HFFc6 (cell line): ENCODE data around the gene PDE4C. TPM values are rescaled to one million over a fixed set of nuclear protein-coding genes. Genes with fewer than 3 reads are reported as not detected.
A peak's percentile ranks its signal among the peaks of the same experiment; 100 is the strongest.

Source experiments
- DNase-seq: peaks from one replicate; pipeline ENCODE4 v3.0.0-alpha.2; 2018
- H3K27ac Mint-ChIP-seq: 2 replicates; pipeline ENCODE4 v1.8.0; 2020; ENCODE audit warnings: mild to moderate bottlenecking, mixed read lengths
- H3K27me3 Mint-ChIP-seq: 2 replicates; pipeline ENCODE4 v1.8.0; 2021; ENCODE audit warnings: mild to moderate bottlenecking, moderate library complexity, mixed read lengths; ENCODE audit not compliant: insufficient read depth
- H3K36me3 Mint-ChIP-seq: 2 replicates; pipeline ENCODE4 v1.8.0; 2021; ENCODE audit warnings: low read depth, mixed read lengths
- H3K4me1 Mint-ChIP-seq: 2 replicates; pipeline ENCODE4 v1.8.0; 2020; ENCODE audit warnings: low read depth, mixed read lengths
- H3K4me3 Mint-ChIP-seq: 2 replicates; pipeline ENCODE4 v1.8.0; 2020; ENCODE audit warnings: mild to moderate bottlenecking, moderate library complexity, mixed read lengths
- H3K9me3 Mint-ChIP-seq: 2 replicates; pipeline ENCODE4 v1.8.0; 2020; ENCODE audit warnings: mild to moderate bottlenecking, mixed read lengths
- CTCF ChIP-seq: fragments of 200-600 bp; sonication (generic); IDR thresholded peaks from 2 replicates; pipeline ENCODE4 v1.5.0; 2021; ENCODE audit warnings: antibody characterized with exemption, mild to moderate bottlenecking
- total RNA-seq, 6 experiments: library from RNA; stranded (reverse); fragmentation: NEBNext Ultra II Directional; extraction: Animal tissue kit (Norgen Biotek cat#: 25700); gene quantifications; 2 replicates in 1 of 6; 3 replicates in 5 of 6; pipeline ENCODE4 v1.2.3, GENCODE V29; 2021

Gene PDE4C
- total RNA-seq, 6 experiments from 2014 or later: 0.14 TPM; not detected in 5

GRCh38 chr19:18219911-18220631 lies 6.2 kb downstream of the PDE4C start:
- H3K27me3 Mint-ChIP-seq: peaks cover 11% of the 10 kb centered on the region
- no peak overlapping the region for H3K4me3 Mint-ChIP-seq
- no peak overlapping the region for H3K27ac Mint-ChIP-seq
- no peak for DNase-seq
- no peaks in the 10 kb centered on the region for H3K9me3 Mint-ChIP-seq
- no peaks in the 10 kb centered on the region for H3K36me3 Mint-ChIP-seq
- TF ChIP-seq CTCF: no peak
- peaks cover 13% of the 10 kb centered on the region for H3K4me1 Mint-ChIP-seq

DNA sequence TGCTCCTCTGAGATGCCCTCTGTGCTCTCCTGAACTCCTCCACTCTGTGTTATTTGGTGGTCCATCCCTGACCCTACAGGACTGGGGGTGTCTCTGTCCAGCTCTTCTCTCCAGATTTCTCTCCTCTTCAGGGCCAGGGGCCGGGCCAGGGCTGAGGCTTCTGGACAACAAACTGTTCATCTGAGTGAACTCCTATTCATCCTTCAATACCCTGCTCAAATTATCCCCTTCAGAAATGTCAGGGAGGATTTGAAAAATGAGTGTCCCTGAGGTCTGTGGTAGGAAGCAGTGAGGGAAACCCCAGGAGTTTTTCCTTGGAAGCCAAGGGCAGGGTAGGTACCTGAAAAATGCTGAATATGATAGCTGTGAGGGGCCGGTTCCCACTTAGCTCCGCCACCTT lies 7.6 kb downstream of the PDE4C start:
- no peaks in the 10 kb centered on the region for H3K36me3 Mint-ChIP-seq
- no peak for DNase-seq
- H3K27me3 Mint-ChIP-seq: peaks cover 11% of the 10 kb centered on the region
- peaks cover 16% of the 10 kb centered on the region for H3K4me1 Mint-ChIP-seq
- H3K27ac Mint-ChIP-seq: no peak overlapping the region
- no peaks in the 10 kb centered on the region for H3K9me3 Mint-ChIP-seq
- no peak overlapping the region for H3K4me3 Mint-ChIP-seq
- TF ChIP-seq CTCF: no peak

DNA sequence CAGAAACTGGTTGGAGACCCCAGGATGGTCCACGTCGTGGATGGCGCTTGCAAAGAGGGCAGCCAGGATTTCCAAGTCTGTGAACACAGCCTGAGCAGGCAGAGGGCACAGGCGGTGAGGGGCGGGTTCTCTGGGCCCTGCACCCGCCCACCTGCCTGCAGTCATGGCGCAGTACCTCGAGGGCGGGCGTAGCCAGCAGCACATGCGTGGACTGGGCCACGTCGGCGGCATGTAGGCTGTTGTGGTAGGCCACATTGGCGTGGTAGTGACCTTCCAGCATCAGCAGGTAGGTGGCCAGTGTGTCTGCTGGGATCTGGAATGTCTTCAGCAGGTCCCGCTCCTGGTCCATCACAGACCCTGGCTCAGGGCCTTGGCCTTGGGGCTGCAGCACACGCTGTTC lies 8.1 kb downstream of the PDE4C start:
- Mint-ChIP-seq H3K9me3 (no peaks in the 10 kb centered on the region), H3K4me1 (peaks cover 16% of the 10 kb centered on the region), H3K4me3 (no peak overlapping the region), H3K27me3 (peaks cover 11% of the 10 kb centered on the region), H3K36me3 (no peaks in the 10 kb centered on the region), H3K27ac (no peak overlapping the region)
- no peak for DNase-seq
- TF ChIP-seq CTCF: no peak

DNA sequence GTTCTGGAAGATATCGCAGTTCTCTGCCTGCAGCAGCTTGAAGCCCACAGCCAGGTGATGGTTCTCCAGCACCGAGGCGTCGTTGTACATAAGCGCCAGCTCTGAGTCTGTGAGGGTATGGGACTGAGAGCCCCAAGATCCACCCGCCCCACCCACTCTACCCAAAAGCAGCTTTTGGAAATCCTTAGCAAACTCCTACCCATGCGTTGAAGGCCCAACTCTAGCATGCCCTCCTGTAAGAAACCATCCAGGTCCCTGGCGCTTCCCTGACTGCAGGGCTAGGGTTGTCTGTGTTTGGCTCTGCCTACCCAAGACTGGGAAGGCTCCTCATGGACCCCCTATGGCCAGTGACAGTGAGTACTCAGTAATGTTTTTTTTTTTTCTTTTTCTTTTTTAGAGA lies 9.4 kb downstream of the PDE4C start:
- Mint-ChIP-seq H3K27me3 (peaks cover 12% of the 10 kb centered on the region), H3K27ac (no peak overlapping the region), H3K4me1 (peaks cover 16% of the 10 kb centered on the region), H3K9me3 (no peaks in the 10 kb centered on the region), H3K36me3 (no peaks in the 10 kb centered on the region), H3K4me3 (no peak overlapping the region)
- no peak for TF ChIP-seq CTCF
- no peak for DNase-seq

- H3K4me1 Mint-ChIP-seq: peaks cover 22% of the 10 kb centered on the region
- H3K27ac Mint-ChIP-seq: no peak overlapping the region
- H3K4me3 Mint-ChIP-seq: no peak overlapping the region
- no peaks in the 10 kb centered on the region for H3K36me3 Mint-ChIP-seq
- no peak for TF ChIP-seq CTCF
- no peaks in the 10 kb centered on the region for H3K9me3 Mint-ChIP-seq
- DNase-seq: peak; percentile 33
- H3K27me3 Mint-ChIP-seq: peaks cover 13% of the 10 kb centered on the region
Measured at GRCh38 chr19:18214779-18215433, 11.3 kb downstream of the PDE4C start.
